OCI-LY7 (cell line): ENCODE data around the gene GNAO1.

Experiments
- CTCF ChIP-seq: fragments of 200-600 bp; sonication (generic); conservative IDR thresholded peaks from 2 replicates; pipeline ENCODE4 v1.5.1; 2014; ENCODE audit warnings: mild to moderate bottlenecking, antibody characterized with exemption, low read length, moderate library complexity, mixed read lengths
- EZH2phosphoT487 ChIP-seq: fragments of 200-600 bp; sonication (generic); IDR thresholded peaks from 2 replicates; pipeline ENCODE4 v1.6.1; 2018; ENCODE audit warnings: low read depth, borderline replicate concordance, mild to moderate bottlenecking, mixed run types, antibody characterized with exemption, low read length, moderate library complexity, mixed read lengths

DNA sequence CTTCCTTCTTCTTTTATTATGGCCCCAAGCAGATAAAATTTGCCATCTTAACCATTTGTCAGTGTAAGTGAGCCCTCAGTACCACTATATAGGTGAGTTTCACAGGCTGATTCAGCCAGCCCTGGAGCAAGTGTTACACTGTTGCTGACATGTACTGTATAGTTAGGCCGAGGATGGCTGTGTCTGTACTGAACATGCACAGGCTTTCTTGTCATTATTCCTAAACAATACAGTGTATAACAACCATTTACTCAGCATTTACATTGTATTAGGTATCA is 180.3 kb downstream of the GNAO1 start:
- no peak for TF ChIP-seq EZH2phosphoT487
- TF ChIP-seq CTCF: no peak
